ENCODE results near the gene PCDHGA6.

- TF ChIP-seq POLR2AphosphoS5 (IDR thresholded peaks at IDR 0.05; ENCODE audit: borderline replicate concordance, low read depth, low read length), result no peak
- no peak for TF ChIP-seq EZH2 (IDR thresholded peaks at IDR 0.05)
- TF ChIP-seq FOXP2 (optimal IDR thresholded peaks at IDR 0.05; ENCODE audit: control extremely low read depth, extremely low read length, insufficient read depth), result no peak
Observed at GRCh38 chr5:141360685-141361084, 13.0 kb upstream of the PCDHGA6 start.
